Upper lobe of left lung (tissue), 6 donors: ENCODE results near the gene CNP. TPM values are rescaled to one million over a fixed set of nuclear protein-coding genes. Genes with fewer than 3 reads are reported as not detected.

Source experiments
- ATAC-seq, 2 donors: fragments of 200-7000 bp; cut with Tn5 transposase; one replicate each; pipeline ENCODE4 v1.9.1; 2022; ENCODE audit warnings: mild to moderate bottlenecking in 2 of 2, moderate library complexity in 2 of 2; ENCODE audit not compliant: low FRiP score in 2 of 2
- DNase-seq, 2 donors: peaks; one replicate each; pipeline ENCODE4 v3.0.0-alpha.2; 2019 to 2020
- H3K27ac ChIP-seq, 4 donors: fragments of 200-600 bp; sonication (generic); one replicate each; pipeline ENCODE4 v1.5.1; 2016 to 2019
- H3K27me3 ChIP-seq, 4 donors: fragments of 200-600 bp; sonication (generic); one replicate each; pipeline ENCODE4 v1.5.1; 2017 to 2019
- H3K36me3 ChIP-seq, 4 donors: fragments of 200-600 bp; sonication (generic); one replicate each; pipeline ENCODE4 v1.5.1; 2016 to 2019
- H3K4me1 ChIP-seq, 4 donors: fragments of 200-600 bp; sonication (generic); one replicate each; pipeline ENCODE4 v1.5.1; 2018 to 2019
- H3K4me3 ChIP-seq, 4 donors: fragments of 200-600 bp; sonication (generic); one replicate each; pipeline ENCODE4 v1.5.1; 2017 to 2019; ENCODE audit warnings: mild to moderate bottlenecking in 2 of 4, moderate library complexity in 1 of 4
- H3K9me3 ChIP-seq, 4 donors: fragments of 200-600 bp; sonication (generic); one replicate each; pipeline ENCODE4 v1.5.1; 2018 to 2019
- EP300 ChIP-seq, 4 donors: sonication (generic); formaldehyde crosslinking; IDR thresholded peaks; one replicate each; pipeline ENCODE4 v1.5.1; 2017; ENCODE audit warnings: antibody characterized with exemption in 4 of 4, control low read depth in 2 of 4
- POLR2A ChIP-seq, 4 donors: fragments of 450-650 bp; IDR thresholded peaks; one replicate each; pipeline ENCODE4 v1.5.1; 2016 to 2017; ENCODE audit warnings: antibody characterized with exemption in 4 of 4, mild to moderate bottlenecking in 2 of 4
- POLR2AphosphoS5 ChIP-seq, 2 donors: sonication (generic); formaldehyde crosslinking; IDR thresholded peaks; one replicate each; pipeline ENCODE4 v1.5.1; 2017; ENCODE audit warnings: antibody characterized with exemption in 2 of 2
- WGBS, 2 donors: methylation state at CpG; one replicate each; pipeline ENCODE4 v1.1.5; 2017 to 2018; 5-methylcytosine and 5-hydroxymethylcytosine counted together
- total RNA-seq, 6 donors: library from RNA; depleted of rRNA in 4 of 6; stranded (reverse); fragments of >200 nt in 4 of 6; gene quantifications; one replicate each; pipeline versions ENCODE4 v1.1.0 to v1.2.1, GENCODE V29; 2016 to 2021
- TF ChIP-seq, protein P1 (sequence below), 6 experiments: fragments of 450-650 bp in 4 of 6; fragments of 200-600 bp in 2 of 6; sonication (generic) in 2 of 6; IDR thresholded peaks; one replicate each; pipeline ENCODE4 v1.5.1; 2016 to 2019; ENCODE audit warnings: antibody characterized with exemption in 6 of 6
- donor health status: DM: no; HTN: no; CAD: no; lungs with moderate emphysema.
- donor health status: DM: no; HTN: yes; CAD: no; lungs with severe emphysema.

Gene CNP
- total RNA-seq, 6 donors from 2014 or later = 33.4 to 62.3 (median 45.3) TPM

DNA sequence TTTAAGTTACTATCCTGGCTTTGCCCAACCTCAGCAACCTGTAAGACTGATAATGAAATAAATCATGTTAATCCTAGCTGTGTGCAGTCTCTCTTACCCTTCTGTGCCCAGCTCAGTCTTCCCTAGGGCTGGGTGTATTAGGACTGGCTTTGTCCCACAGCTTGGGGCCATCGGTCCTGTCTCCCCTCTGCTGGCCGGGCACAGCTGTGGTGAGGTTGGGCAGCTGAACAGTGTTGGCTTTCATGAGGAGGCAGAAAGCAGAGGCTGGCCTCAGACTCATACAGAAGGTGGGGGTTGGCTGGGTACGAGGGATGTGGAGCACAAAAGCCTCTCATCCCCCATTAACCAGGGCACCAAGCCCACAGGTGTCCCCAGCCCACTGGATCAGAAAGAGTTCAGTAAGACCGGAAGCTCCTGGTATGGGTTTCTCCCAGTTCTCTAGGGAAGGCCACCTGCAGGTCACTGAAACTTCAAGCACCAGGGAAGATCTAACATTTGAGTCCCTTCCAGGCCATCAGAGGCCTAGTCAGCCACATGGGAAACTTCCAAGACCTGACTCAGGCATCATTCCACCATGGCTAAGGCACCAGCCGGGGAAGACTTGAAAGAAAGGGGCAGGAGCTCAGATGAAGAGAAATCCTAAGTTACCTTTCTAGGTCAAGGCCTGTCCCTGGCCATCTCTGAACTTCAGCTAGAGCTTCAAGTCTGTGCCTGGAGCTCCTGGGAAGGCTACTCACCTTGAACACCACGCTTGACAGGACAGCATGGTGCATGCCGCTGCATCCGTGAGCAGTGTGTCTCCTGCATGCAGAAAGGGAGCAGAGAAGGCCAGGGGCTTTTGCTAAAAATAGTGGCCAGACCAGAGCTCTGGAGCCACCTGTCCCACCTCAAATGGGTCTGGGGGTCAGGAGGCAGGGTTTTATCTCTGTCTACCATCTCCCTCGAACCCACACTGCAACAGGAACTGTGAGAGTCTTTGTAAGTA, 8.8 kb downstream of the CNP start:
- no peak overlapping the region for H3K27ac ChIP-seq
- peaks cover 8 to 13% (median 10%) of the 10 kb centered on the region in 4 donors for H3K4me1 ChIP-seq
- H3K4me3 ChIP-seq = no peak overlapping the region
- TF ChIP-seq POLR2A (IDR thresholded peaks at IDR 0.05) (no peak), EP300 (IDR thresholded peaks at IDR 0.05) (no peak), POLR2AphosphoS5 (IDR thresholded peaks at IDR 0.05) (no peak)
- TF ChIP-seq, protein P1, sequence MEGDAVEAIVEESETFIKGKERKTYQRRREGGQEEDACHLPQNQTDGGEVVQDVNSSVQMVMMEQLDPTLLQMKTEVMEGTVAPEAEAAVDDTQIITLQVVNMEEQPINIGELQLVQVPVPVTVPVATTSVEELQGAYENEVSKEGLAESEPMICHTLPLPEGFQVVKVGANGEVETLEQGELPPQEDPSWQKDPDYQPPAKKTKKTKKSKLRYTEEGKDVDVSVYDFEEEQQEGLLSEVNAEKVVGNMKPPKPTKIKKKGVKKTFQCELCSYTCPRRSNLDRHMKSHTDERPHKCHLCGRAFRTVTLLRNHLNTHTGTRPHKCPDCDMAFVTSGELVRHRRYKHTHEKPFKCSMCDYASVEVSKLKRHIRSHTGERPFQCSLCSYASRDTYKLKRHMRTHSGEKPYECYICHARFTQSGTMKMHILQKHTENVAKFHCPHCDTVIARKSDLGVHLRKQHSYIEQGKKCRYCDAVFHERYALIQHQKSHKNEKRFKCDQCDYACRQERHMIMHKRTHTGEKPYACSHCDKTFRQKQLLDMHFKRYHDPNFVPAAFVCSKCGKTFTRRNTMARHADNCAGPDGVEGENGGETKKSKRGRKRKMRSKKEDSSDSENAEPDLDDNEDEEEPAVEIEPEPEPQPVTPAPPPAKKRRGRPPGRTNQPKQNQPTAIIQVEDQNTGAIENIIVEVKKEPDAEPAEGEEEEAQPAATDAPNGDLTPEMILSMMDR (IDR thresholded peaks at IDR 0.05) = no peak
- no peaks in the 10 kb centered on the region for H3K9me3 ChIP-seq
- 92 to 96% methylated on average over 5 to 9 of the region's 9 CpGs for WGBS, 2 donors
- peaks cover 9 to 95% (median 71%) of the 10 kb centered on the region in 4 donors for H3K36me3 ChIP-seq
- DNase-seq (no peak), ATAC-seq (no peak)
- no peaks in the 10 kb centered on the region for H3K27me3 ChIP-seq

DNA sequence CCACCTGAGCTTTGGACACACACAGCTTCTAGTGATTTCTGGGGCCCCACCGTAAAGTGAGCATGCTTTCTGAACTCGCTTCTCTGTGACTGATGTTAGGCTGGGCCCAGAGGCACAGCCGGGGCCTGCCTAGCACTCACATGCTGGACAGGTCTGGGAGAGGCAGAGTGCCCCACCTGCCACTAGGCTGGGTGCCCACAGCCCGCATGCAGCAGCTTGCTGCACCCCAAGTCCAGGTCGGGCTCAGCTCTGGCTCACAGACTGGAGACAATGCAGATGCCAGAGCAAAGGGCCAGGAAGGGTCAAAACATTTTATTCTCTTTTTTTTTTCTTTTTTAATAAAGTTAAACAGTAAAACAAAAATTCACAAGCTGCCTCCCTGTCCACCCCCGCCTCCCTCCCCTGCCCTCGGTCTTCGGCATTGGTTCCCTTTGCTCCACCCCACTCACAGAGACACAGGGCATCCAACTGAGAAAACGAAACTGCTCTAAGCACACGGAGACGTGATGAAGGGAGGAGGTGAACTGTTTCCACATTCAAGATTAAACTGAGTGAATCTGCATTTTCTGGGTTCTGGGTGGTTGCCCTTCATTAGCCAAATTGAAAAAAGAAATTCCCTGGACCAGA, 9.7 kb downstream of the CNP start:
- Histone ChIP-seq H3K4me3 (no peak overlapping the region), H3K4me1 (peaks cover 5 to 10% (median 9%) of the 10 kb centered on the region in 4 donors), H3K36me3 (peaks cover 9 to 97% (median 79%) of the 10 kb centered on the region in 4 donors), H3K27me3 (no peaks in the 10 kb centered on the region), H3K27ac (peak overlapping the region in 2 of 4 donors; percentile 20 to 26), H3K9me3 (no peaks in the 10 kb centered on the region)
- WGBS, 2 donors = 78 to 79% methylated on average over 11 of the region's 11 CpGs
- TF ChIP-seq EP300 (IDR thresholded peaks at IDR 0.05) = no peak
- TF ChIP-seq, protein P1 (IDR thresholded peaks at IDR 0.05) = no peak
- no peak for TF ChIP-seq POLR2A (IDR thresholded peaks at IDR 0.05)
- TF ChIP-seq POLR2AphosphoS5 (IDR thresholded peaks at IDR 0.05) = no peak
- DNase-seq (no peak), ATAC-seq (peak in 1 of 2 donors; percentile 54)

DNA sequence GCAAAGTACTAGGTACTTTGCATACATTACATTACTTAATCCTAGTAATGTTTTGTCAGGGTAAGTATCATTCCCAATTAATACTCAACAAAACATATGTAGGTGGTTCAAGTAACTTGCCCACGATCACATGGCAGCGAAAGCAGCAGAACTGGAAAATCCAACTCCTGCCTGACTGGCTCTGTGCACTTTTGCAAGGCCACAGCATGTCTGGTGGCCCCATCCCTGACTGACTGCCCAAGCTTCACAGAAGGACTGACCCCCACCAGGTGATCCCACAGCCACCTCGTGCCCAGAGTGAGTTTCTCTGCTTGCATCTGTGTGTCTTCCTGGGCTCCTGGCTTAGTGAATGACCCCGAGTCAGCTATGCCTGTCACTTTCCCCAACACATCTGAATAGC, 11.4 kb downstream of the CNP start:
- peaks cover 0 to 6% (median 3%) of the 10 kb centered on the region in 4 donors for H3K4me1 ChIP-seq
- H3K4me3 ChIP-seq = no peak overlapping the region
- ATAC-seq (no peak), DNase-seq (no peak)
- 67 to 73% methylated on average over 4 of the region's 4 CpGs for WGBS, 2 donors
- no peaks in the 10 kb centered on the region for H3K9me3 ChIP-seq
- peaks cover 15 to 99% (median 82%) of the 10 kb centered on the region in 4 donors for H3K36me3 ChIP-seq
- H3K27me3 ChIP-seq = no peaks in the 10 kb centered on the region
- no peak for TF ChIP-seq EP300 (IDR thresholded peaks at IDR 0.05)
- no peak for TF ChIP-seq POLR2A (IDR thresholded peaks at IDR 0.05)
- TF ChIP-seq, protein P1 (IDR thresholded peaks at IDR 0.05) = no peak
- no peak for TF ChIP-seq POLR2AphosphoS5 (IDR thresholded peaks at IDR 0.05)
- no peak overlapping the region for H3K27ac ChIP-seq

DNA sequence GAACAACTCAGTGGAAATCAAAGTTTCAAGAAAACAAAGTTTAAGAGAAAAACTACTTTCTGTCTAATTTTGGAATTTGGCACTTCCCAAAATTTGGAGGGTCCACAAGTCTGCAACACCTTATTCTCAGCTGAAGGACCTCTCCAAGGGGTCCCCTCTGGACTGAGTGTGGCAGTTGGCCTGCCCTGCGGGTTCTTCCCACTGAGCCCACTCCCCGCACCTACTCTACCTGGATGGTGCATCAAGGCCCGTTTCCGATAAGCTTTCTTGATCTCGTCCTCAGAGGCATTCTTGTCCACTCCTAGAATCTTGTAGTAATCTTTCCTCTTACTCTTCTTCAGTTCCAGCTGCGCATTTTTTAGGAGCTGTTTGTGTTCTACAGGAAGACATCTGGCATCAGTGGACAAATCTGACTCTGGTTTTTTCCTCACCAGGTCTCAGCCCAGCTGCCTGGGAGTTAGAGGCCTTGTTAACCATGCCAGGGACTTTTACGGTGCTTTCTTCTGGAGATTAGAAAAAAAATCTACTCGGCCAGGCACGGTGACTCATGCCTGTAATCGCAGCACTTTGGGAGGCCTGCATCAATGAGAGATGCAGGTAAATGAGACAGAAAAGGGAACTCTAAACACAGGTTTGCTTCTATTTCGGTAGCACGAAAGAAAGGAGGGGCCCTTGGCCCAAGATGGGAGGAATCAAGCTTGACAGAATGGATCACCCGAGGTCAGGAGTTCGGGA, 15.6 kb downstream of the CNP start:
- peaks cover 11 to 100% (median 72%) of the 10 kb centered on the region in 4 donors for H3K36me3 ChIP-seq
- H3K4me1 ChIP-seq = no peaks in the 10 kb centered on the region
- DNase-seq (no peak), ATAC-seq (no peak)
- no peaks in the 10 kb centered on the region for H3K9me3 ChIP-seq
- H3K4me3 ChIP-seq = no peak overlapping the region
- H3K27me3 ChIP-seq = no peaks in the 10 kb centered on the region
- WGBS, 2 donors = 86 to 92% methylated on average over 14 of the region's 14 CpGs
- H3K27ac ChIP-seq = no peak overlapping the region
- TF ChIP-seq POLR2A (IDR thresholded peaks at IDR 0.05) = no peak

DNA sequence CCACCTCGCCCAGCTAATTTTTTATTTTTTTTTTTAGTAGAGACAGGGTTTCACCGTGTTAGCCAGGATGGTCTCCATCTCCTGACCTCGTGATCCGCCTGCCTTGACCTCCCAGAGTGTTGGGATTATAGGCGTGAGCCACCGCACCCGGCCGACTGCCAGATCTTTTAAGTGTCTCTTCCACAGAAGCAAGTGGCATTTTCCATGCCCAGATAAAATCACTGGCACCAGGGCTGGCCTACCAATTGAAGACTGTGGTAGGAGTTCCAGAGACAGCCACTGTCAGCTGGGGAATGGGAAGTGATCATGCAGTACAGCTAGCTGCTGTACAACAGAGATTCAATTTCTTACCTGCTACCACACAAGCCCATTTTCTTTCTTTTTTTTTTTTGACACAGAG, 17.9 kb downstream of the CNP start:
- H3K27ac ChIP-seq = no peak overlapping the region
- no peaks in the 10 kb centered on the region for H3K9me3 ChIP-seq
- H3K4me3 ChIP-seq = no peak overlapping the region
- ATAC-seq = no peak
- no peak for DNase-seq
- H3K4me1 ChIP-seq = no peaks in the 10 kb centered on the region
- no peaks in the 10 kb centered on the region for H3K27me3 ChIP-seq
- WGBS, 2 donors = 95 to 99% methylated on average over 8 of the region's 8 CpGs
- peaks cover 27 to 100% (median 78%) of the 10 kb centered on the region in 4 donors for H3K36me3 ChIP-seq
- TF ChIP-seq POLR2AphosphoS5 (IDR thresholded peaks at IDR 0.05) = no peak
- TF ChIP-seq POLR2A (IDR thresholded peaks at IDR 0.05) = no peak
- TF ChIP-seq, protein P1 (IDR thresholded peaks at IDR 0.05) = no peak
- no peak for TF ChIP-seq EP300 (IDR thresholded peaks at IDR 0.05)
